ENCODE results near the gene DDHD1.

Gene DDHD1

DNA sequence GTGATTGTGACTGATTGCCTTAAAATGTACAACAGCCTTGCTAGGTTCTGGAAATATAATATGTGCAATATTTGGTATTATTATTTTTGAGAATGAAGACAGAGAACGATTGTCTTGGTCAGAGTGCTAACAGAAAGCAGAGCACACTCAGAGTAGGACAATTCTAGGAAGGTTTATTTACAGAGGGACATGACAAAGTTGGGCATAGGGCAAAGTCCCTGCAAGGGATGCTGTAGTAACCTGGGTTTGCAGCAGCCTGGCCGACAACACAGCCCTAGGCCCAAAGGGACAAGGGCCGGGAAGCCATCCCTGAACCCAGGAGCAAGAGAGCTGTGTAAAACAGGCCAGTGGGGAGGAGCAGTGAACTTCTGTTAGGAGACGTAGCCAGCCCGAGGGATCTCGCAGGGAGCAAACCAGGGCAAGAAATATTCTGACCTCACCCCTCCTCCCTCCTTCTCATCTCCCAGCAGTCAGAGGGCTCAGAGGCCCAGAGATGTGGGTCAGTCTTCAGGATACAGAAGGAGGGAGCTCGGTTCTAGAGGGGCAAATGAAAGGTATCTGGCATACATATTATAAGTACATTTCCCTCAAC is 151.2 kb downstream of the DDHD1 start:
- no peak for DNase-seq (ENCODE audit: low read depth in 2 of 2, low spot score in 1 of 2)

DNA sequence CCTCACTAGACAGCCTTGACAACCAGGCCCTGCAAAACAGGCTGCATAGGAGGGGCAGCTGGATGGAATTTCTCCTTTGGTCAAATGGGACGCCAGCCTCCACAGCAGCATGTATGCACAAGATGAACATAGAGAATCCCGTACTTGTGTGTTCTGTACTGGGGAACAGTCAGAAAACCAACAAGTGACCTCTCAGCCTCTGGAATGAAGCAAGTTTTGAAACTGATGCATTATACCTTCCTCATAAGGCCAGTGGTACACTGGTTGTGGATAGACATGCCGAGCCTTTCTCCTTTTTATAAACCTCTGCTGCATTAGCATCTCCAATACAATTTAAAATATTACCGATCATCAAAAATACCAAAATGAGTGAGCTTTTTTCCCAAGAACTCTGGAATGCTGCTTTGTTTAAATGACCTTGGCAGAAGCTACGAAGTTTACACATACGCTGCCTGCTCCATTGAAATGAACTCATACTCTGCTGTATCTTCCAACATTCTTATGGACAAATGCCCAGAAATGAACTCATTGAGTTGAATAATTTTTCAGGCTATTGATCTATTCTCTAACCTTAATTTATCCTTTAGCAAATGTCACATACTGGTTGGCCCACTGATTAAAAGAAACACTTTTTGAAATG is 154.6 kb downstream of the DDHD1 start:
- DNase-seq (ENCODE audit: low read depth in 2 of 2, low spot score in 1 of 2): no peak

DNA sequence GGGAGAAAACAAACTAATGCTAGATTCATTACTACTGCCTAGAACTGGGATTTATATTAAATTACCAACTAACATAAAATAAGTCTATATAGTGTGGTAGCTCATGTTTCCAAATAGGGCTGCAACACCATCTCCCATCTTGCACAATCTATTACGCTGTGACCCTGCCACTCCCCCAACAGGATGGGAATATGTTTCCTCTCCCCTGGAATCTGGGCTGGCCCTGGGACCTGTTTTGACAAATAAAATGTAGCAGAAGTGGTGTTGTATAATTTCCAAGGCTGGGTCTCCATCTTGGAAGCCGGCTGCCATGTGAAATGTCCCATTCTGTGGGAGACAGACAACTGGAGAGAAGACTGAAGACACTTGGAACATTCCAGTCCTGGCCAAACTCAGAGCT is 156.6 kb downstream of the DDHD1 start:
- no peak for DNase-seq (ENCODE audit: low read depth in 2 of 2, low spot score in 1 of 2)

DNA sequence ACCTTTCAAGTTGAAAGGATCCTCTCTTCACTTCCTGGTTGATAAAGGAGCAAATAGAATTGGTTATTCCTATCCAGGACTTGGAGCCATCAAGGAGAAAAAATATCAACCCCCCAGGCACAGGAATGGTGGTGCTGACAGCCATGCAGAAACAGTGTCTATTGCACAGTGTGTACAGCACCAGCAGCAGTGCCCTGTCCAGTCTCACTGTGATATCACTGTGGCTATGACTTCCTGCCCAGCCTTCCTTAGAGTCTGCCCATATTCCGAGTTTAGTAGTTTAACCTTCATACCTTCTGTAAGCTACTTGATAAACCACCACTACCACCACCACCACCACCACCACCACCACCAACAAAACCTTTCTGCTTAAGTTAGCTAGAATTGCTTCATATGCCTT is 157.1 kb downstream of the DDHD1 start:
- no peak for DNase-seq (ENCODE audit: low read depth in 2 of 2, low spot score in 1 of 2)

DNA sequence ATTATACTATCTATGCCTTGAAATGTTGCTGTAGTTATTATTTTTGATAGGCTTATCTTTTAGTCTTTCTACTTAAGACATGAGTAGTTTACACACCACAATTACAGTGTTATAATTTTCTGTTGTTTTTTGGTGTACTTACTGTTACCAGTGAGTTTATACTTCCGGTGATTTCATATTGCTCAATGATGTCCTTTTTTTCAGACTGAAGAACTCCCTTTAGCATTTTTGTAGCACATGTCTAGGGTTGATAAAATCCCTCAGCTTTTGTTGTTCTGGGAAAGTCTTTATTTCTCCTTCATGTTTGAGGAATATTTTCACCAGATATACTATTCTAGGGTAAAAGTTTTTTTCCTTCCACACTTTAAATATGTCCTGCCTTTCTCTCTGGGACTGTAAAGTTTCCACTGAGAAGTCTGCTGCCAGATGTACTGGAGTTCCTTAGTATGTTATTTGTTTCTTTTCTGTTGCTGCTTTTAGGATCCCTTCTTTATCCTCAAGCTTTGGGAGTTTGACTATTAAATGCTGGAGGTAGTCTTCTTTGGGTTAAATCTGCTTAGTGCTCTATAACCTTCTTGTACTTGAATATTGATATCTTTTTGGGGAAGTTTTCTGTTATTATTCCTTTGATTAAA is 160.8 kb downstream of the DDHD1 start:
- DNase-seq (ENCODE audit: low read depth in 2 of 2, low spot score in 1 of 2): no peak

DNA sequence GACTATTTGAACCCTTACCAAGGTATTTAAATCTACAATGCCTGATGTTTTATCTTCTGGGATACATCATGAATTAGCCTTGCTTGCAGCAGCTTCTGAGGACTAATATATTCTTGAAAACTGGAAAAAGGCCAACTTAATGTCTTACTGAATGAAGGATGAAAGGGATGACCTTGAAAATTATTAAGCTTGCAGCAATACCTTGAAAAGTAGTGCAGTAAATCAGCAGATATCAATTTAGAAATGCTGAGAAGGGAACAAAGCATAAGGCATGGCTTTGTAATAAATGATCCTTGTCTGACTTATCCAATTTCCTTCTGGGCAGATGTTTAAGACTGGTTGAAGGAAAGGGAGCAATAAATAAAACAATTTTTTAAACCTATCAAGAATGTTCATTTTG is 165.0 kb downstream of the DDHD1 start:
- no peak for DNase-seq (ENCODE audit: low read depth in 2 of 2, low spot score in 1 of 2)

DNA sequence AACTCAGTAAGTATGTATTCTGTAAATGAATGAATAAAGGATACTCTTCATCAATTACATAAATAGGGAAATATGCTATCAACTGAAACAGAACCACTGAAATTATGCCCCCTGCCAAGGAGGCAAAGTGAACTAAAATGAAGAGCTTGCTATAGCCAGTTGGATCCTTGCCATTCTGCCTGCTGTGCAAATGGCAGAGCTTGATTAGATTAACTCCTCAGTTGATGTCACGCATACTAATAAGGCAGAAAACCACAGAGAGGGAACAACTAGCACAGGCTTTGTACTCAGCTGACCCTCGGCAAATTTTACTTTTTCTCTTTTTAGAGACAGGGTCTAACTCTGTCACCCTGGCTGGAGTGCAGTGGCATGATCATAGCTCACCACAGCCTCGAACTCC is 165.6 kb downstream of the DDHD1 start:
- no peak for DNase-seq (ENCODE audit: low read depth in 2 of 2, low spot score in 1 of 2)

DNA sequence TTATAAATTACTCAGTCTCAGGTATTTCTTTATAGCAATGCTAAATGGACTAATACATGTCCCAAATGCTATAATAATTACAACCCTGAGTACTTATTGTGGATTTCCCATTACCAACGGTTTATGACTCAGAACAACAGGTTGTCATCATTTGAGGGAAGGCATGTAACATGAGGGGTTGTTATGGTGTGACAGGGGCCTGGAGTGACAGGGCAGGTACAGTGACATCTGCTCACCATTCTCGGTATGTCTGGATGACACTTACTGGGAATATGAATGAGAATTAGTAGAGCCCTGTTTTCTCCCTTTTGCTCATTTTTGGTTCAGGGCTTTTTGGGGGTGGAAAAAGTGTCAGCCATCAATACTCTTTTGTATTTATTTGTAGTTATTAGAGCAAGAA is 166.1 kb downstream of the DDHD1 start:
- no peak for DNase-seq (ENCODE audit: low read depth in 2 of 2, low spot score in 1 of 2)
